Measurements from ENCODE around the gene CTRL. TPM values are rescaled to one million over a fixed set of nuclear protein-coding genes. Genes with fewer than 3 reads are reported as not detected.

The CTRL gene
- total RNA-seq, 1 experiment from 2014 or later, result 1.3 TPM

DNA sequence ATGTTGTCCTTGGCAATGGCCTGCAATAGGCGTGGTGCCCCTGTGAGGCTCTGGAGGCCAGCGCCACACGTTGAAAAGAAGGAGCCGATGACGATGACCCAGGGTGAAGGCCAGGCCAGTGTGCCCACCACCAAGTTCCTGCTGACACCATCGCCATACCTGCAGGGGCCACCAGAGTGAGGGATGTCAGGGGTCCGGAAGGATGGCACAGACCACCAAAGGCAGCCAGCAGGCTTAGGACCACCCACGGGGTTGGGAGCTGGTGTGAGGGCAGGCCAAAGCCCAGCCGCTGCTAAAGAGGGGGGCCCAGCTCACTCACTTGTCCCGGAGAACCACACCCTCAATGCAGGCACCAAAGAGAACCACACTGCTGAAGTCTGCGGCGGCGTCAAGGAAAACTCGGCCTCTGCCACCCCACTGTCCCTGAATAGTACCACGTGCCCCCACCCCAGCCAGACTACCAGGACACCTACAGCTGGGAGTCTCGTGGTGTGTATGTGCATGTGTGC, 18.7 kb upstream of the CTRL start:
- H3K27me3 ChIP-seq (ENCODE audit: insufficient read depth, low read depth), result no peaks in the 10 kb centered on the region
- intact Hi-C loops (cut with micrococcal nuclease; ENCODE audit: unreplicated experiment), result no loop called here

DNA sequence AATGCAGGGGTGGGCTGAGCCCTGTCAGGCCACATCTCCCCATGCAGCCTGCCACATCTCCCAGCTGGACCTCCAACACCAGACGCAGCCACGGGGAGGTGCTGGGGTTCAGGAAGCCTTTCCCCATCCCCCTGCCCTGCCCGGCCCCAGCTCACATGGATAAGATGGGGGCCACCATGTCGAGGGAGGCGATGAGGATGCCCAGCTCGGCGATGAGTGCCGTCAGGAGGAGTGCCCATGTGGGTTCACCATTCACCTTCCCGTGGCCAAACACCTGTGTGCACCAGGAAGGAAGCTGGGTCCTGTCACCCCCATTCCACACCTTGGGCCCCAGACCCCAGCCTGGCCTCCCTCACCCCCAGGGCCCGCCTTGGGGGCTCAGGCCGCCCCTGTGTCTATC, 18.0 kb upstream of the CTRL start:
- Histone ChIP-seq H3K9me2 (ENCODE audit: insufficient read depth) (no peaks in the 10 kb centered on the region), H3K79me2 (ENCODE audit: low read depth) (no peaks in the 10 kb centered on the region), H3K4me3 (no peak overlapping the region), H3F3A (ENCODE audit: insufficient read depth, low read depth) (no peaks in the 10 kb centered on the region), H3K27me3 (ENCODE audit: insufficient read depth, low read depth) (no peaks in the 10 kb centered on the region), H4K20me1 (ENCODE audit: insufficient read depth) (no peaks in the 10 kb centered on the region; the same call in 1 of the 2 replicates), H3K36me3 (ENCODE audit: low read depth) (no peaks in the 10 kb centered on the region), H3K27ac (no peak overlapping the region), H3K4me2 (no peak overlapping the region), H3K4me1 (replicated peaks; ENCODE audit: insufficient read depth) (no peaks in the 10 kb centered on the region), H3K9me3 (ENCODE audit: insufficient read depth, low read depth) (no peaks in the 10 kb centered on the region), H2AFZ (no peak overlapping the region)
- ChIA-PET POLR2A (ENCODE audit: unreplicated experiment) (no interaction called here), CTCF (no interaction called here)
- DNase-seq, result no peak
- TF ChIP-seq EZH2 (IDR thresholded peaks at IDR 0.05; ENCODE audit: low read depth), result no peak
- TF ChIP-seq, protein P1, sequence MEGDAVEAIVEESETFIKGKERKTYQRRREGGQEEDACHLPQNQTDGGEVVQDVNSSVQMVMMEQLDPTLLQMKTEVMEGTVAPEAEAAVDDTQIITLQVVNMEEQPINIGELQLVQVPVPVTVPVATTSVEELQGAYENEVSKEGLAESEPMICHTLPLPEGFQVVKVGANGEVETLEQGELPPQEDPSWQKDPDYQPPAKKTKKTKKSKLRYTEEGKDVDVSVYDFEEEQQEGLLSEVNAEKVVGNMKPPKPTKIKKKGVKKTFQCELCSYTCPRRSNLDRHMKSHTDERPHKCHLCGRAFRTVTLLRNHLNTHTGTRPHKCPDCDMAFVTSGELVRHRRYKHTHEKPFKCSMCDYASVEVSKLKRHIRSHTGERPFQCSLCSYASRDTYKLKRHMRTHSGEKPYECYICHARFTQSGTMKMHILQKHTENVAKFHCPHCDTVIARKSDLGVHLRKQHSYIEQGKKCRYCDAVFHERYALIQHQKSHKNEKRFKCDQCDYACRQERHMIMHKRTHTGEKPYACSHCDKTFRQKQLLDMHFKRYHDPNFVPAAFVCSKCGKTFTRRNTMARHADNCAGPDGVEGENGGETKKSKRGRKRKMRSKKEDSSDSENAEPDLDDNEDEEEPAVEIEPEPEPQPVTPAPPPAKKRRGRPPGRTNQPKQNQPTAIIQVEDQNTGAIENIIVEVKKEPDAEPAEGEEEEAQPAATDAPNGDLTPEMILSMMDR (conservative IDR thresholded peaks at IDR 0.05), result no peak
- intact Hi-C loops (cut with micrococcal nuclease; ENCODE audit: unreplicated experiment), result loop anchor here (10.0 kb wide), 1 partner anchor 95 kb away; no protein-coding TSS in a partner anchor
- BruUV-seq (replicated peaks), result no TSS peak

More for the DNA sequence above, 18.7 kb upstream of the CTRL start:
- no peaks in the 10 kb centered on the region for H3K4me1 ChIP-seq (replicated peaks; ENCODE audit: insufficient read depth)
- no peaks in the 10 kb centered on the region for H3K9me2 ChIP-seq (ENCODE audit: insufficient read depth)
- H2AFZ ChIP-seq, result no peak overlapping the region
- TF ChIP-seq, protein P1 (conservative IDR thresholded peaks at IDR 0.05), result no peak
- TF ChIP-seq EZH2 (IDR thresholded peaks at IDR 0.05; ENCODE audit: low read depth), result no peak
- no peak overlapping the region for H3K4me2 ChIP-seq
- ChIA-PET CTCF (no interaction called here), POLR2A (ENCODE audit: unreplicated experiment) (no interaction called here)
- no peaks in the 10 kb centered on the region for H3K36me3 ChIP-seq (ENCODE audit: low read depth)
- no TSS peak for BruUV-seq (replicated peaks)
- no peak overlapping the region for H3K4me3 ChIP-seq
- H4K20me1 ChIP-seq (ENCODE audit: insufficient read depth), result no peaks in the 10 kb centered on the region; the same call in 1 of the 2 replicates
- H3K79me2 ChIP-seq (ENCODE audit: low read depth), result no peaks in the 10 kb centered on the region
- no peak for DNase-seq
- no peaks in the 10 kb centered on the region for H3F3A ChIP-seq (ENCODE audit: insufficient read depth, low read depth)
- H3K9me3 ChIP-seq (ENCODE audit: insufficient read depth, low read depth), result no peaks in the 10 kb centered on the region
- H3K27ac ChIP-seq, result no peak overlapping the region

DNA sequence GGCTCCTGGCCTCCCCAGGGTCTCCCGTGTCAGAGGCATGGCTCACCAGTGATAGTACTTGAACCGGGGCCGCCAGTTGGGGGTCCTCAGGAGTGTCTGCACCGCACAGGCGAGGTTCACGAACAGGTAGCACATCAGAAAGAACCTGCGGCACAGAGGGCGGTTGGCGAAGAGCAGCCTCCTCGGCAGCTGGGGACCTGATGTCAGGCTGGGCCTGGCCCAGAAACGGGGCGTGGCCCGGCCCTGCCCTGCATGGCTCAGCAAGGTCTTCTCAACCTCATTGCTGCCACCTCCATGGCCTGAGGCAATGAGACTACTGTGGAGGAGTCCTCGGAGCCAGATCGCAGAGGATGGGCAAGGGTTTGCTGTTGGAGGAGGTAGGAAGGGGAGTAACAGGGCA, 16.4 kb upstream of the CTRL start:
- DNase-seq, result no peak
- no TSS peak for BruUV-seq (replicated peaks)
- intact Hi-C loops (cut with micrococcal nuclease; ENCODE audit: unreplicated experiment), result loop anchor here (10.0 kb wide), 1 partner anchor 97 kb away; no protein-coding TSS in a partner anchor
- POLR2A ChIA-PET (ENCODE audit: unreplicated experiment), result no interaction called here
- Histone ChIP-seq H3K9me2 (ENCODE audit: insufficient read depth) (no peaks in the 10 kb centered on the region), H3K4me1 (replicated peaks; ENCODE audit: insufficient read depth) (no peaks in the 10 kb centered on the region), H4K20me1 (ENCODE audit: insufficient read depth) (no peaks in the 10 kb centered on the region; the same call in none of the 2 replicates), H3K4me3 (no peak overlapping the region), H3K79me2 (ENCODE audit: low read depth) (no peaks in the 10 kb centered on the region), H3K4me2 (no peak overlapping the region), H3F3A (ENCODE audit: insufficient read depth, low read depth) (no peaks in the 10 kb centered on the region), H3K27ac (no peak overlapping the region), H2AFZ (no peak overlapping the region), H3K36me3 (ENCODE audit: low read depth) (no peaks in the 10 kb centered on the region), H3K9me3 (ENCODE audit: insufficient read depth, low read depth) (no peaks in the 10 kb centered on the region), H3K27me3 (ENCODE audit: insufficient read depth, low read depth) (no peaks in the 10 kb centered on the region)
- CTCF ChIA-PET, result no interaction called here
- no peak for TF ChIP-seq EZH2 (IDR thresholded peaks at IDR 0.05; ENCODE audit: low read depth)
- TF ChIP-seq, protein P1 (conservative IDR thresholded peaks at IDR 0.05), result no peak
